Smooth muscle cell (in vitro differentiated cells): ENCODE results near the gene FABP7. TPM values are rescaled to one million over a fixed set of nuclear protein-coding genes. Genes with fewer than 3 reads are reported as not detected.

ENCODE experiments used
- DNase-seq: peaks from one replicate; lab custom pipeline; 2025; ENCODE audit not compliant: unreplicated experiment; lab: John Stamatoyannopoulos, UW
- H2AFZ ChIP-seq: fragments of 200-600 bp; sonication (generic); 2 replicates; pipeline ENCODE4 v1.6.0; 2016; ENCODE audit warnings: antibody characterized with exemption, low read depth, mild to moderate bottlenecking
- H3F3A ChIP-seq: fragments of 200-600 bp; sonication (generic); 2 replicates; pipeline ENCODE4 v1.6.0; 2017; ENCODE audit warnings: antibody characterized with exemption, low read depth
- H3K27ac ChIP-seq: fragments of 200-600 bp; sonication (generic); 2 replicates; pipeline ENCODE4 v1.5.1; 2016; ENCODE audit warnings: low read depth, mild to moderate bottlenecking
- H3K27me3 ChIP-seq: fragments of 200-600 bp; sonication (generic); 2 replicates; pipeline ENCODE4 v1.6.1; 2016; ENCODE audit warnings: low read depth, mild to moderate bottlenecking
- H3K36me3 ChIP-seq: fragments of 200-600 bp; sonication (generic); 2 replicates; pipeline ENCODE4 v1.5.1; 2016; ENCODE audit warnings: low read depth
- H3K4me1 ChIP-seq: fragments of 200-600 bp; sonication (generic); 2 replicates; pipeline ENCODE4 v1.5.1; 2016; ENCODE audit warnings: low read depth
- H3K4me2 ChIP-seq: fragments of 200-600 bp; sonication (generic); 2 replicates; pipeline ENCODE4 v1.6.0; 2016; ENCODE audit warnings: mild to moderate bottlenecking
- H3K4me3 ChIP-seq: fragments of 200-600 bp; sonication (generic); 2 replicates; pipeline ENCODE4 v1.5.1; 2016; ENCODE audit warnings: mild to moderate bottlenecking
- H3K79me2 ChIP-seq: fragments of 200-600 bp; sonication (generic); 2 replicates; pipeline ENCODE4 v1.6.0; 2016; ENCODE audit warnings: low read depth, mild to moderate bottlenecking
- H3K9ac ChIP-seq: fragments of 200-600 bp; sonication (generic); 2 replicates; pipeline ENCODE4 v1.6.0; 2016; ENCODE audit warnings: low read depth
- H3K9me3 ChIP-seq: fragments of 200-600 bp; sonication (generic); replicated peaks from 2 replicates; pipeline ENCODE4 v1.5.1; 2016; ENCODE audit warnings: low read depth
- H4K20me1 ChIP-seq: fragments of 200-600 bp; sonication (generic); 2 replicates; pipeline ENCODE4 v1.6.0; 2016; ENCODE audit warnings: low read depth
- whole genome bisulfite sequencing: methylation state at CpG from one replicate; pipeline ENCODE4 v1.1.7; 2016; ENCODE audit warnings: low lambda C conversion rate; 5-methylcytosine and 5-hydroxymethylcytosine counted together
- polyA plus RNA-seq: library from polyadenylated mRNA; unstranded; fragments of >200 nt; fragmentation: Nextera tagmentation; extraction: Ambion mirVana; gene quantifications from 2 replicates; pipeline ENCODE4 v1.2.1, GENCODE V29; 2016
- total RNA-seq: library from RNA; depleted of rRNA; stranded (reverse); fragments of >200 nt; gene quantifications from 2 replicates; pipeline ENCODE4 v1.2.3, GENCODE V29; 2014
- TF ChIP-seq, protein P1 (sequence below): fragments of 200-600 bp; sonication (generic); IDR thresholded peaks from 2 replicates; pipeline ENCODE4 v1.5.1; 2017; ENCODE audit warnings: borderline replicate concordance, mild to moderate bottlenecking, antibody characterized with exemption; ENCODE audit not compliant: insufficient read depth, poor library complexity, severe bottlenecking

FABP7 gene
- total and polyA plus RNA-seq, 2 experiments from 2014 or later = not detected

DNA sequence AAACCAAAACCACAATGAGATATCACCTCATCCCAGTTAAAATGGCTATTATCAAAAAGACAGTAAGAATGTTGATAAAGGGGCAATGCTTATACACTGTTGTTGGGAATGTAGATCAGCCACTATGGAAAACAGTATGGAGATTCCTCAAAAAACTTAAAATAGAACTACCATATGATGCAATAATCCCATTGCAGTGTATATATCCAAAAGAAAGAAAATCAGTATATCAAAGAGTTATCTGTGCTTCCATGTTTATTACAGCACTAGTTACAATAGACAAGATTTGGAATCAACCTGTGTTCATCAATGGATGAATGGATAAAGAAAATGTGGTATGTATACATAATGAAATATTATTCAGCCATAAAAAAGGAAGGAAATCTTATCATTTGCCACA, 3.5 kb upstream of the FABP7 start:
- Histone ChIP-seq H2AFZ (no peak overlapping the region), H3K27ac (no peak overlapping the region), H3K9ac (no peak overlapping the region), H3F3A (no peaks in the 10 kb centered on the region), H3K4me1 (peaks cover 11% of the 10 kb centered on the region), H3K27me3 (peaks cover 6% of the 10 kb centered on the region), H3K36me3 (no peaks in the 10 kb centered on the region), H3K79me2 (no peaks in the 10 kb centered on the region), H4K20me1 (no peaks in the 10 kb centered on the region), H3K9me3 (no peaks in the 10 kb centered on the region), H3K4me3 (no peak overlapping the region), H3K4me2 (no peak overlapping the region)
- DNase-seq = no peak
- TF ChIP-seq, protein P1, sequence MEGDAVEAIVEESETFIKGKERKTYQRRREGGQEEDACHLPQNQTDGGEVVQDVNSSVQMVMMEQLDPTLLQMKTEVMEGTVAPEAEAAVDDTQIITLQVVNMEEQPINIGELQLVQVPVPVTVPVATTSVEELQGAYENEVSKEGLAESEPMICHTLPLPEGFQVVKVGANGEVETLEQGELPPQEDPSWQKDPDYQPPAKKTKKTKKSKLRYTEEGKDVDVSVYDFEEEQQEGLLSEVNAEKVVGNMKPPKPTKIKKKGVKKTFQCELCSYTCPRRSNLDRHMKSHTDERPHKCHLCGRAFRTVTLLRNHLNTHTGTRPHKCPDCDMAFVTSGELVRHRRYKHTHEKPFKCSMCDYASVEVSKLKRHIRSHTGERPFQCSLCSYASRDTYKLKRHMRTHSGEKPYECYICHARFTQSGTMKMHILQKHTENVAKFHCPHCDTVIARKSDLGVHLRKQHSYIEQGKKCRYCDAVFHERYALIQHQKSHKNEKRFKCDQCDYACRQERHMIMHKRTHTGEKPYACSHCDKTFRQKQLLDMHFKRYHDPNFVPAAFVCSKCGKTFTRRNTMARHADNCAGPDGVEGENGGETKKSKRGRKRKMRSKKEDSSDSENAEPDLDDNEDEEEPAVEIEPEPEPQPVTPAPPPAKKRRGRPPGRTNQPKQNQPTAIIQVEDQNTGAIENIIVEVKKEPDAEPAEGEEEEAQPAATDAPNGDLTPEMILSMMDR = no peak

DNA sequence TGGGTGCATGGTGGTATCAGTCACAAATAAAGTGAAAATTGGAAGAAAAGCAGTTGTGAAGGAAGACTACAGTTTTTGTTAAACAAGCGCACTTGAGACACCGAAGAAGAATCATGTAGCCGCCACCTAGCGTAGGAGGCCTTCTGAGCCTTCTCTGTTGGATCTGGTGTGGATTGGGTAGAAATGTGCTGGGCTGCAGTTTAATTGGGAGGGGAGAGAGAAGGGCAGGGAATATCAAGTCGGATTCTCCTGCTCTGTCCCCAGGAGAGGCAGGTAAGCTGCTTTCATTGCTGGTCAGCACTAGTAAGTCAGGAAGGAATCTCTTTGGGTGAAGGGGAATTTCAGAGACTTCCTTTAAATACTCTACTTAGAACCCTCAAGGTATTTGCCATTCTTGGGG, 1.2 kb upstream of the FABP7 start:
- Histone ChIP-seq H3F3A (no peaks in the 10 kb centered on the region), H3K4me3 (no peak overlapping the region), H3K9me3 (no peaks in the 10 kb centered on the region), H3K4me2 (no peak overlapping the region), H3K27ac (no peak overlapping the region), H4K20me1 (no peaks in the 10 kb centered on the region), H2AFZ (no peak overlapping the region), H3K36me3 (no peaks in the 10 kb centered on the region), H3K27me3 (no peaks in the 10 kb centered on the region), H3K79me2 (no peaks in the 10 kb centered on the region), H3K4me1 (peaks cover 11% of the 10 kb centered on the region), H3K9ac (no peak overlapping the region)
- TF ChIP-seq, protein P1 = no peak
- WGBS = 96% methylated on average over 5 of the region's 5 CpGs
- no peak for DNase-seq

- DNase-seq = no peak
- Histone ChIP-seq H3K9ac (no peak overlapping the region), H3K36me3 (no peaks in the 10 kb centered on the region), H4K20me1 (no peaks in the 10 kb centered on the region), H3K4me1 (peaks cover 11% of the 10 kb centered on the region), H2AFZ (peak overlapping the region; percentile 55), H3K27ac (no peak overlapping the region), H3K4me2 (peak overlapping the region; percentile 46), H3K79me2 (no peaks in the 10 kb centered on the region), H3K27me3 (no peaks in the 10 kb centered on the region), H3K4me3 (no peak overlapping the region), H3F3A (no peaks in the 10 kb centered on the region), H3K9me3 (no peaks in the 10 kb centered on the region)
- WGBS = 33% methylated on average over 13 of the region's 13 CpGs
- TF ChIP-seq, protein P1 = no peak
Observed at GRCh38 chr6:122778985-122779661, 393 bp upstream of the FABP7 start.

GRCh38 chr6:122780114-122780513, 598 bp downstream of the FABP7 start:
- Histone ChIP-seq H3K4me1 (peaks cover 11% of the 10 kb centered on the region), H3K36me3 (no peaks in the 10 kb centered on the region), H3F3A (no peaks in the 10 kb centered on the region), H3K4me3 (no peak overlapping the region), H3K27ac (no peak overlapping the region), H3K9me3 (no peaks in the 10 kb centered on the region), H3K9ac (no peak overlapping the region), H3K79me2 (no peaks in the 10 kb centered on the region), H2AFZ (no peak overlapping the region), H3K27me3 (no peaks in the 10 kb centered on the region), H3K4me2 (no peak overlapping the region), H4K20me1 (no peaks in the 10 kb centered on the region)
- TF ChIP-seq, protein P1 = no peak
- no peak for DNase-seq
- 53% methylated on average over 5 of the region's 5 CpGs for WGBS
